Activated T-helper 1 cell treated with Interleukin-2 at 50 U/mL for 16 hours (primary cell): ENCODE results near the gene PLEKHF1.

Source experiments
- DNase-seq: peaks from one replicate; pipeline ENCODE4 v3.0.0-alpha.2; 2020; ENCODE audit warnings: low read depth

Gene PLEKHF1

GRCh38 chr19:29634423-29635130, 30.7 kb upstream of the PLEKHF1 start:
- DNase-seq = no peak

DNA sequence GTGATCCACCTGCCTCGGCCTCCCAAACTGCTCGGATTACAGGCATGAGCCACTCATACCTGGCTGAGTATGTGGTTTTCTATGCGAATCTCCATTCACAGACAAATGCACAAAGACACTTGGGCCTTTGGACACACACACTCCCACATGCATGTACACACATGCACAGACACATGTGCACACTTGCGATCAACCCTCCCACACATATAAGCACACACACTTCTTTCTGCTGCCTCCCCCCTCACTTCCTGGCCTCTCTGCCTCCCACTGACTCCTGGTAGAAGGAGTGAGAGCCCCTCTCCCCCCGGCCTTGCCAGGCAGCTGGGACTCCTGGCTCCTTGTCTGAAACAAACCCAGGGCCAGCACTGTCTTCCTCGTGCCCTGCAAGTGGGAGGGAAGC, 29.3 kb upstream of the PLEKHF1 start:
- DNase-seq = no peak

GRCh38 chr19:29636553-29637360, 28.5 kb upstream of the PLEKHF1 start:
- no peak for DNase-seq

DNA sequence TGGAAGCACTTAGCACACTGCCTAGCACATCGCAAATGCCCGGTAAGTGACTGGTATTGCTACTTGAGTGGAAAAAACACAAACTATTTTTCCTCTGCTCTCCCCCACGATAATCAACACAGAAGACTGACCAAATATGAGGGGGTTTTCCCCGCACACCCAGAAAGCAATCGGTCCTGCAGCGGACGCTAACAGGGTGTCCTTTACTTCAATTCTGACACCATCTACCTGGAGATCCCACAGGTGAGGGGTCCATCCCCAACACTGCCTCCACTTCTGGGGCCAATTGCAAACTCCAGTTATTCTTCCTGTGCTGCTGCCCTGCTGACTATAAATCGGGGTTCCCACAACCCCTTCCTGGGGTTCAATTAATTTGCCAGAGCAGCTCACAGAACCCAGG, 26.2 kb upstream of the PLEKHF1 start:
- no peak for DNase-seq

DNA sequence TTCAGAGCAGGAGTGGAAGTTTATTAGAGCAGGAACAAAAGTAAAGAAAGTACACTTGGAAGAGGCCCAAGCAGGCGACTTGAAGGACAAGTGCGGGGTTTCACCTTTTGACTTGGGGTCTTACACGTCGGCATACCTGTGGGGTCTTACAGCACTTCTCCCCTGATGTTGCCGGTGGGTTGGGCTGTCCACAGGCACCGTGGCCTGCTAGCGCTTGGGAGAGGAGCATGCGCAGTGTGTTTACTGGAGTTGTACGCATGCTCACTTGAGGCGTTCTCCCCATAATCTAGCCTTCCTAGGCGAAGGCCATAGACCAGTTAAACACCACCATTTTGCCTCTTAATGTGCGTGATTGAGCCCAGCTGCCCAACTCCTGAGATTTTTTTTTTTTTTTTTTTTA, 25.0 kb upstream of the PLEKHF1 start:
- no peak for DNase-seq

- no peak for DNase-seq
Measured at GRCh38 chr19:29641597-29641996, 23.7 kb upstream of the PLEKHF1 start.

DNA sequence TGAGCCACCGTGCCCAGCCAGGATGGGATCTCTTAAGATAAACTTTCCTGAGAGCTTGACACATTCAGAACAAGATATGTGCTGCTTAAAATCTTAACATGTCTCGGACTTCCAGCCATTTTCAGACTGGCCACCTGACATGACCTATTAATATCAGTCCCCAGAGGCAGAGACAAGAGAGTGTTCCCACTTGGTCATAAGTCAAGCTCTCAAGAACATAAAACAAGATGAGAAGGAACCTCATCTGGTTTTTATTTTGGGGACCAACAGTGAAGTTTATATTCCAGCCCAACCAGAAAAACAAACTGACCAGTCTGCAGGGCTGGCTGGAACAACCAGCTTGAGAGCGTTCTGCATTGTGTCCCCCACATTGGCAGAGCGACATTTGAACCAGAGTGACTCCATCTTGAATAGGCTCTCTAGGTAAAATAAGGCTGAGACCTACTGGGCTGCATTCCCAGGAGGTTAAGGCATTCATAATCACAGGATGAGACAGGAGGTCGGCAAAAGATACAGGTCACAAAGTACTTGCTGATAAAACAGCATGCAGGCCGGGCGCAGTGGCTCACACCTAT, 21.8 kb upstream of the PLEKHF1 start:
- DNase-seq = no peak

DNA sequence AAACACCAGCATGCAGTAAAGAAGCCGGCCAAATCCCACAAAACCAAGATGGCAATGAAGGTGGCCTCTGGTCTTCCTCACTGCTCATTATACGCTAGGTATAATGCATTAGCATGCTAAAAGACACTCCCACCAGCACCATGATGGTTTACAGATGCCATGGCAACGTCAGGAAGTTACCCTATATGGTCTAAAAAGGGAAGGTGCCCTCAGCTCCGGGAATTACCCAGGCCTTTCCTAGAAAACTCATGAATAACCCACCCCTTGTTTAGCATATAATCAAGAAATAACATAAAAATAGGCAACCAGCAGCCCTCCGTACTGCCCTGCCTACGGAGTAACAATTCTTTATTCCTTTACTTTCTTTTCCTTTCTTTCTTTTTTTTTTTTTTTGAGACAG, 21.1 kb upstream of the PLEKHF1 start:
- DNase-seq = no peak

DNA sequence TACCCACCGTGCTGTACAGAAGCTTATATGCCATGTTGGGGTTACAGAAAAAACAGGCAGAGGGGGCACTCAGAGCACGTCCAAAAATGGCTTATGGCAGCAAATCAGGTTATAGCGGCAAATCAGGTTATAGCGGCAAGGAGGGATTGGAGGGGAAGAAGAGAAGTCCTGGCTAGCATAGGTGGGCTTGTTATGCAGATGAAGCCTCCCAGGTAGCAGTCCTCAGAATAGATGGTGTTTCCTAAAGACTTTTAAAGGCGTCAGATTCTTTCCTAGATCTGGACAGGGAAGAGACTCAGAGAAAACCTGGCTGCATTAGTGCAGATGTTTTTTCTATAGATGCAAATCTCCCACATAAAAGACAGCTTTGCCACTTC, 19.8 kb upstream of the PLEKHF1 start:
- no peak for DNase-seq

- no peak for DNase-seq
Measured at GRCh38 chr19:29645911-29646310, 19.4 kb upstream of the PLEKHF1 start.

GRCh38 chr19:29650772-29651387, 14.4 kb upstream of the PLEKHF1 start:
- DNase-seq = no peak

DNA sequence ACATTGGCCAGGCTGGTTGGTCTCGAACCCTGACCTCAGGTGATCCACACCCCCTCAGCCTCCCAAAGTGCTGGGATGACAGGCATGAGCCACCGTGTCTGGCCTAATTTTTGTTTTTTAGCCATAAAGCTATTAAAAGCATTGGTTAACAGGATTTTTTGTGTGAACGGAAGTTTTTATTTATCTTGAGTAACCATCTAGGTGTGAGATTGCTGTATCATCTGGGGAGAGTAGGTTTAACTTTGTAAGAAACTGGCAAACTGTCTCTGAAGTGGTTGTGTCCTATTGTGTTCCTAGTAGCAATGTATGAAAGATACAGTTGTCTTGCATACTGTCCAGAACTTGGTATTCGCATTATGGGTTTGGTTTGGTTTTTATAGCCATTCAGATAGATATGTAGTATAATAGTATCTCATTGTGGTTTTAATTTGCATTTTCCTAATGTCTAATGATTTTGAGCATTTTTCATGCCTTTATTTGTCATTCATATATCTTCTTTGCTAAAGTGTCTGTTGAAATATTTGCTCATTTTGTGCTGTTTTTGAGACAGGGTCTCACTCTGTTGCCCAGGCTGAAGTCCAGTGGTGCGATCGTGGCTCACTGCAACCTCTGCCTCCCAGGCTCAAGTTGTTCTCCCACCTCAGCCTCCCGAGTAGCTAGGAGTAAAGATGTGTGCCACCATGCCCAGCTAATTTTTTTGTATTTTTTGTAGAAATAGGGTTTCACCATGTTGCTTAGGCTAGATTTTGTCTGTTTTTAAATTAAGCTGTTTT, 13.5 kb upstream of the PLEKHF1 start:
- DNase-seq = no peak

DNA sequence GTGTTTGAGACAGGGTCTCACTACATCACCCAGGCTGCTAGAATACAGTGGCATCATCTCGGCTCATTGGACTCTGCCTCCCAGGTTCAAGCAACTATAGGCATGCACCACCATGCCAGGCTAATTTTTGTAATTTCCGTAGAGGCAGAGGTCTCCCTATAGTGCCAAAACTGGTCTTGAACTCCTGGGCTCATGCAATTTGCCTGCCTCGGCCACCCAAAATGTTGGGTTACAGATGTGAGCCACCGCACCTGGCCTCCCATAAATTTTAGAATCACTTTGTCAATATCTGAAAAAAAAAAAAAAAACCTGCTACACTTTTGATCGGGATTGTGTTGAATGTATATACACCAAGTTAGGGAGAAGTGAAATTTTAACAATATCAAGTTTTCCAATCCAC, 11.9 kb upstream of the PLEKHF1 start:
- no peak for DNase-seq

GRCh38 chr19:29655648-29656335, 9.5 kb upstream of the PLEKHF1 start:
- DNase-seq = no peak

DNA sequence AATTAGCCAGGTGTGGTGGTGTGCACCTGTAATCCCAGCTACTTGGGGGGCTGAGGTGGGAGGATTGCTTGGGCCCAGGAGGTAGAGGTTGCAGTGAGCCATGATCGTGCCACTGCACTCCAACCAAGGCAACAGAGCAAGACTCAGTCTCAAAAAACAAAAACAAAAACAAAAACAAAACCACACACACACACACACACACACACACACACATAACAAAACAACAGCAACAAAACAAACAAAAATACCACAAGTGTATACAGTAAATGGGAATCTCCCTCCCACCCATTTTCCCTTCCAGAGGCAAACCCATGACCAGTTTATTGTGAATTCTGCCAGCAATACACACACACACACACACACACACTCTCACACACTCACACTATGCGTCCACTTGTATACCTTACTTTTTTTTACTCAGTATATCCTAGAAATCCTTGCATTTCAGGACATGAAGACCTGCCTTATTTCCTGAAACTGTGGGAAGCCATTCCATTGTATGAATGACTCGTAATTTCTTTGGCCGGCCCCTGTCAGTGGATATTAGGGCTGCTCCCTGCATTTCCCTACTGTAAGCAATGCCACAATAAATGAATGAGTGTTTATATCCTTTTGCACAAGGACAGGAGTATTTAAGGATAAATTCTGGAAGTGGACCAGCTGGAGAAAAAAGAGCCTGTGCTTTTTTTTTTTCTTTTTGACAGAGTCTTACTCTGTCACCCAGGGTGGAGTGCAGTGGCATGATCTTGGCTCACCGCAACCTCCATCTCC, 6.9 kb upstream of the PLEKHF1 start:
- DNase-seq = no peak

DNA sequence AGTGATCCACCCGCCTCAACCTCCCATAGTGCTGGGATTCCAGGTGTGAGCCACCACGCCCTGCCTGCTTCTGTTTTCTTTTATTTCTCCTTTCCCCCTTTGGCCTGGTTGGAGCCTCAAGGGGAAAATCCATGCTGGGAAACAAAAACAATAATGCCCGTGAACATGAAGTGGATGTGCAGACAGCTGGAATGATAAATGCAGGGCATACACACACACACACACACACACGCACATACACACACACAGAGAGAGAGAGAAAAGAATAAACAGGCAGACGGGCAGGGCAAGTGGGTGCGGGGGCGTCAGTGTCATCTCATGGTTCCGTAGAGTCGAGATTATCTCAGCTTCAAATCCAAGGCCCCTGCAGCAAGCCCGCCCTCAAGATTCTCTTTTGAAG, 4.4 kb upstream of the PLEKHF1 start:
- no peak for DNase-seq

DNA sequence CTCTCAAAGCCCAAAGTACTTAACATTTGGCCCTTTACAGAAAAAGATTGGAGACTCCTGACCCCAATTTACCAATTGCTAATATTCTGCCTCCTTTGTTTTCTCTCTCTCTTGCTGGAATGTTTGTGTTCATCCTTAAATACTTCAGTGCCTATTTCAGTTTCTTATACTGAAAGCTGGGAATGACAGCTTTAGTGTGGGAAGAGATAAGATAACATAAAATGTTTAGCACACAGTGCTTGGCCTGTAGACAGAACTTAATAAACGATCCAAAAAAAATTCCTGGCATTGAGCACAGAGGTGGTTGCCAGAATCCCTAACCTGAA, 3.0 kb upstream of the PLEKHF1 start:
- no peak for DNase-seq

GRCh38 chr19:29662604-29663404, 2.5 kb upstream of the PLEKHF1 start:
- no peak for DNase-seq

- DNase-seq = no peak
Measured at GRCh38 chr19:29663861-29664752, 1.2 kb upstream of the PLEKHF1 start.
